GM18868 (cell line): ENCODE results near the gene ZNF581.
A peak's percentile ranks its signal among the peaks of the same experiment; 100 is the strongest.

Experiments used
- ATAC-seq: cut with Tn5 transposase; IDR thresholded peaks from one replicate; pipeline ENCODE4 v1.9.1; 2021; ENCODE audit warnings: mild to moderate bottlenecking, moderate library complexity; ENCODE audit not compliant: unreplicated experiment

ZNF581 gene

GRCh38 chr19:55677572-55678028, 34.2 kb downstream of the ZNF581 start:
- ATAC-seq = no peak

GRCh38 chr19:55678121-55678671, 34.7 kb downstream of the ZNF581 start:
- ATAC-seq = peak; percentile 71

GRCh38 chr19:55679343-55680257, 36.2 kb downstream of the ZNF581 start:
- no peak for ATAC-seq

- no peak for ATAC-seq
Observed at GRCh38 chr19:55680339-55681130, 37.1 kb downstream of the ZNF581 start.

GRCh38 chr19:55681131-55682092, 38.0 kb downstream of the ZNF581 start:
- ATAC-seq = no peak

- no peak for ATAC-seq
Observed at GRCh38 chr19:55683449-55684261, 40.2 kb downstream of the ZNF581 start.

- ATAC-seq = no peak
Observed at GRCh38 chr19:55684946-55685681, 41.7 kb downstream of the ZNF581 start.

- ATAC-seq = no peak
Observed at GRCh38 chr19:55685776-55686175, 42.3 kb downstream of the ZNF581 start.

- ATAC-seq = no peak
Observed at GRCh38 chr19:55686311-55687050, 43.0 kb downstream of the ZNF581 start.

- ATAC-seq = no peak
Observed at GRCh38 chr19:55687281-55688201, 44.1 kb downstream of the ZNF581 start.

GRCh38 chr19:55688422-55689218, 45.2 kb downstream of the ZNF581 start:
- no peak for ATAC-seq

- no peak for ATAC-seq
Observed at GRCh38 chr19:55689411-55690108, 46.1 kb downstream of the ZNF581 start.

- ATAC-seq = no peak
Observed at GRCh38 chr19:55690109-55690768, 46.8 kb downstream of the ZNF581 start.

GRCh38 chr19:55690769-55691545, 47.5 kb downstream of the ZNF581 start:
- ATAC-seq = no peak
